H9 (cell line): Measurements from ENCODE around the gene TPX2. TPM values are rescaled to one million over a fixed set of nuclear protein-coding genes. Genes with fewer than 3 reads are reported as not detected.

Experiments used
- DNase-seq: peaks from one replicate; pipeline ENCODE4 v3.0.0-alpha.2; 2017
- H2AFZ ChIP-seq: one replicate; pipeline ENCODE4 v1.6.1; 2013; ENCODE audit warnings: mild to moderate bottlenecking, low read length, control low read depth, moderate library complexity
- H2AK5ac ChIP-seq: 2 replicates; pipeline ENCODE4 v1.6.1; 2013; ENCODE audit warnings: low read length, control low read depth, mixed read lengths; ENCODE audit not compliant: insufficient read length
- H2BK120ac ChIP-seq: one replicate; pipeline ENCODE4 v1.6.1; 2013; ENCODE audit warnings: low read depth, mild to moderate bottlenecking, low read length, control low read depth, inconsistent platforms; ENCODE audit not compliant: poor library complexity, severe bottlenecking
- H2BK12ac ChIP-seq: 2 replicates; pipeline ENCODE4 v1.6.1; 2013; ENCODE audit warnings: low read length, control low read depth, mixed read lengths, low read depth; ENCODE audit not compliant: insufficient read length
- H2BK15ac ChIP-seq: 2 replicates; pipeline ENCODE4 v1.6.1; 2013; ENCODE audit warnings: low read depth, low read length, control low read depth
- H2BK20ac ChIP-seq: one replicate; pipeline ENCODE4 v1.6.1; 2013; ENCODE audit warnings: low read depth, mild to moderate bottlenecking, low read length, control low read depth, inconsistent platforms; ENCODE audit not compliant: poor library complexity, severe bottlenecking
- H2BK5ac ChIP-seq: 2 replicates; pipeline ENCODE4 v1.6.1; 2013; ENCODE audit warnings: low read length, control low read depth, mixed read lengths; ENCODE audit not compliant: insufficient read length
- H3K14ac ChIP-seq: 2 replicates; pipeline ENCODE4 v1.6.1; 2013; ENCODE audit warnings: low read length, control low read depth; ENCODE audit not compliant: insufficient read depth
- H3K18ac ChIP-seq: 2 replicates; pipeline ENCODE4 v1.6.1; 2013; ENCODE audit warnings: low read depth, mild to moderate bottlenecking, mixed read lengths, low read length, control low read depth; ENCODE audit not compliant: insufficient read length
- H3K23ac ChIP-seq: 2 replicates; pipeline ENCODE4 v1.6.1; 2013; ENCODE audit warnings: low read length, control low read depth, mixed read lengths, low read depth; ENCODE audit not compliant: insufficient read length
- H3K23me2 ChIP-seq: 2 replicates; pipeline ENCODE4 v1.6.1; 2013; ENCODE audit warnings: low read depth, mild to moderate bottlenecking, mixed read lengths, low read length, control low read depth; ENCODE audit not compliant: insufficient read length, poor library complexity, severe bottlenecking
- H3K27ac ChIP-seq: 2 replicates; pipeline ENCODE4 v1.5.1; 2013; ENCODE audit warnings: low read length, control low read depth, mixed read lengths, low read depth; ENCODE audit not compliant: insufficient read length
- H3K27me3 ChIP-seq: 2 replicates; pipeline ENCODE4 v1.6.1; 2013; ENCODE audit warnings: low read length, control low read depth, inconsistent platforms; ENCODE audit not compliant: insufficient read depth
- H3K4ac ChIP-seq: 2 replicates; pipeline ENCODE4 v1.6.1; 2013; ENCODE audit warnings: low read depth, mild to moderate bottlenecking, control low read depth, inconsistent platforms, low read length, moderate library complexity
- H3K4me1 ChIP-seq: 2 replicates; pipeline ENCODE4 v1.6.1; 2013; ENCODE audit warnings: low read length, control low read depth, inconsistent platforms; ENCODE audit not compliant: insufficient read depth
- H3K4me2 ChIP-seq: 2 replicates; pipeline ENCODE4 v1.6.1; 2013; ENCODE audit warnings: low read length, control low read depth, mixed read lengths; ENCODE audit not compliant: insufficient read length, insufficient read depth
- H3K56ac ChIP-seq: 2 replicates; pipeline ENCODE4 v1.6.1; 2013; ENCODE audit warnings: low read depth, mild to moderate bottlenecking, mixed read lengths, low read length, control low read depth; ENCODE audit not compliant: insufficient read length
- H3K79me1 ChIP-seq: 2 replicates; pipeline ENCODE4 v1.6.1; 2013; ENCODE audit warnings: low read depth, mild to moderate bottlenecking, moderate library complexity, low read length, control low read depth, inconsistent platforms; ENCODE audit not compliant: insufficient read depth, poor library complexity, severe bottlenecking
- H3K79me2 ChIP-seq: 2 replicates; pipeline ENCODE4 v1.6.1; 2013; ENCODE audit warnings: low read length, control low read depth, inconsistent platforms; ENCODE audit not compliant: insufficient read depth
- H3K9ac ChIP-seq: 2 replicates; pipeline ENCODE4 v1.6.1; 2013; ENCODE audit warnings: low read length, control low read depth, mixed read lengths; ENCODE audit not compliant: insufficient read length; ENCODE audit errors: extremely low read depth
- H3K9me3 ChIP-seq: one replicate; pipeline ENCODE4 v1.6.1; 2013; ENCODE audit warnings: low read depth, low read length, inconsistent platforms; ENCODE audit not compliant: control insufficient read depth
- H3T11ph ChIP-seq: one replicate; pipeline ENCODE4 v1.6.1; 2013; ENCODE audit warnings: mild to moderate bottlenecking, low read length, control low read depth, inconsistent platforms
- H4K20me1 ChIP-seq: one replicate; pipeline ENCODE4 v1.6.1; 2013; ENCODE audit not compliant: control insufficient read depth, insufficient read length, insufficient read depth
- H4K5ac ChIP-seq: 2 replicates; pipeline ENCODE4 v1.6.1; 2013; ENCODE audit warnings: low read depth, mild to moderate bottlenecking, mixed read lengths, low read length, control low read depth; ENCODE audit not compliant: insufficient read length
- H4K8ac ChIP-seq: replicated peaks from 2 replicates; pipeline ENCODE4 v1.6.1; 2013; ENCODE audit warnings: low read length, control low read depth, mixed read lengths, low read depth; ENCODE audit not compliant: insufficient read length
- H4K91ac ChIP-seq: 2 replicates; pipeline ENCODE4 v1.6.1; 2013; ENCODE audit warnings: low read depth, mild to moderate bottlenecking, moderate library complexity, mixed read lengths, low read length, control low read depth; ENCODE audit not compliant: insufficient read length
- H3K27ac Mint-ChIP-seq, 3 experiments: 2 replicates in 2 of 3; 3 replicates in 1 of 3; pipeline ENCODE4 v1.8.0; 2020 to 2021; ENCODE audit warnings: mixed read lengths in 3 of 3, mild to moderate bottlenecking in 1 of 3, moderate library complexity in 1 of 3
- H3K27me3 Mint-ChIP-seq: 2 replicates; pipeline ENCODE4 v1.8.0; 2021; ENCODE audit warnings: low read depth, mild to moderate bottlenecking, moderate library complexity, mixed read lengths
- H3K36me3 Mint-ChIP-seq, 3 experiments: 2 replicates in 2 of 3; 3 replicates in 1 of 3; pipeline ENCODE4 v1.8.0; 2020 to 2021; ENCODE audit warnings: low read depth in 3 of 3, mixed read lengths in 3 of 3; ENCODE audit not compliant: insufficient read depth in 1 of 3
- H3K4me1 Mint-ChIP-seq, 2 experiments: 2 replicates each; pipeline ENCODE4 v1.8.0; 2020; ENCODE audit warnings: mixed read lengths in 2 of 2
- H3K4me3 Mint-ChIP-seq, 2 experiments: 2 replicates in 1 of 2; 3 replicates in 1 of 2; pipeline ENCODE4 v1.8.0; 2020 to 2021; ENCODE audit warnings: mild to moderate bottlenecking in 2 of 2, mixed read lengths in 2 of 2, moderate library complexity in 1 of 2
- H3K9me3 Mint-ChIP-seq, 2 experiments: 2 replicates in 1 of 2; 3 replicates in 1 of 2; pipeline ENCODE4 v1.8.0; 2020; ENCODE audit warnings: mild to moderate bottlenecking in 2 of 2, mixed read lengths in 2 of 2, moderate library complexity in 1 of 2
- WGBS: extraction: QIAGEN DNeasy Blood & Tissue Kit; methylation state at CpG from one replicate; pipeline ENCODE4 v1.1.7; 2013; ENCODE audit warnings: missing lambda C conversion rate, low lambda C conversion rate, mixed read lengths; ENCODE audit not compliant: insufficient read length; ENCODE audit errors: extremely low coverage; 5-methylcytosine and 5-hydroxymethylcytosine counted together
- total RNA-seq: library from RNA; stranded (reverse); gene quantifications from 2 replicates; pipeline ENCODE4 v1.2.1, GENCODE V29; 2021
- TF ChIP-seq, protein P1 (sequence below): fragments of 200-600 bp; sonication (generic); conservative IDR thresholded peaks from 3 replicates; pipeline ENCODE4 v1.8.0; 2021; ENCODE audit warnings: antibody characterized with exemption, mild to moderate bottlenecking

TPX2 gene
- total RNA-seq, 1 experiment from 2014 or later, result 161 TPM

- Histone ChIP-seq H3K4me1 (0 out of 2 replicates have a peak, but pooled peaks cover 9% of the 10 kb centered on the region), H2BK5ac (no peak overlapping the region), H3K9ac (no peak overlapping the region), H3K23ac (no peak overlapping the region), H3T11ph (no peak overlapping the region), H2BK15ac (no peak overlapping the region), H3K27me3 (no peaks in the 10 kb centered on the region), H4K20me1 (no peaks in the 10 kb centered on the region), H3K27ac (no peak overlapping the region), H3K4me2 (no peak overlapping the region), H2BK120ac (no peak overlapping the region), H2AFZ (no peak overlapping the region), H3K9me3 (no peaks in the 10 kb centered on the region), H2BK12ac (no peak overlapping the region), H3K14ac (0 out of 2 replicates have a peak overlapping the region, but pooled peaks have one; percentile 13), H4K91ac (no peak overlapping the region), H3K79me2 (no peaks in the 10 kb centered on the region), H3K79me1 (peaks cover 3% of the 10 kb centered on the region), H4K8ac (no peak overlapping the region), H3K56ac (no peak overlapping the region), H3K18ac (no peak overlapping the region), H4K5ac (no peak overlapping the region), H2AK5ac (no peak overlapping the region), H3K4ac (no peak overlapping the region), H3K23me2 (peaks cover 3% of the 10 kb centered on the region), H2BK20ac (no peak overlapping the region)
- Mint-ChIP-seq H3K9me3 (no peaks in the 10 kb centered on the region), H3K36me3 (peaks cover 4 to 35% (median 8%) of the 10 kb centered on the region in 3 experiments), H3K27me3 (no peaks in the 10 kb centered on the region), H3K4me3 (peak overlapping the region in 1 of 2 experiments; percentile 29; a peak in 3 of 5 replicates), H3K27ac (peak overlapping the region in 2 of 3 experiments; percentile 69 to 76; a peak in 5 of 7 replicates), H3K4me1 (peaks cover 52 to 55% of the 10 kb centered on the region in 2 experiments)
- DNase-seq, result peak; percentile 41
- TF ChIP-seq, protein P1, sequence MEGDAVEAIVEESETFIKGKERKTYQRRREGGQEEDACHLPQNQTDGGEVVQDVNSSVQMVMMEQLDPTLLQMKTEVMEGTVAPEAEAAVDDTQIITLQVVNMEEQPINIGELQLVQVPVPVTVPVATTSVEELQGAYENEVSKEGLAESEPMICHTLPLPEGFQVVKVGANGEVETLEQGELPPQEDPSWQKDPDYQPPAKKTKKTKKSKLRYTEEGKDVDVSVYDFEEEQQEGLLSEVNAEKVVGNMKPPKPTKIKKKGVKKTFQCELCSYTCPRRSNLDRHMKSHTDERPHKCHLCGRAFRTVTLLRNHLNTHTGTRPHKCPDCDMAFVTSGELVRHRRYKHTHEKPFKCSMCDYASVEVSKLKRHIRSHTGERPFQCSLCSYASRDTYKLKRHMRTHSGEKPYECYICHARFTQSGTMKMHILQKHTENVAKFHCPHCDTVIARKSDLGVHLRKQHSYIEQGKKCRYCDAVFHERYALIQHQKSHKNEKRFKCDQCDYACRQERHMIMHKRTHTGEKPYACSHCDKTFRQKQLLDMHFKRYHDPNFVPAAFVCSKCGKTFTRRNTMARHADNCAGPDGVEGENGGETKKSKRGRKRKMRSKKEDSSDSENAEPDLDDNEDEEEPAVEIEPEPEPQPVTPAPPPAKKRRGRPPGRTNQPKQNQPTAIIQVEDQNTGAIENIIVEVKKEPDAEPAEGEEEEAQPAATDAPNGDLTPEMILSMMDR, result no peak; the same call in 2 of the 3 replicates
- WGBS, result no CpG with 5 or more reads among the region's 4 CpGs
These were observed 45.0 kb upstream of the TPX2 start for GRCh38 chr20:31693987-31694661.
